GM23248 (cell line): ENCODE data around the gene FAM241A. TPM values are rescaled to one million over a fixed set of nuclear protein-coding genes. Genes with fewer than 3 reads are reported as not detected.
A peak's percentile ranks its signal among the peaks of the same experiment; 100 is the strongest.

ENCODE experiments used
- DNase-seq: peaks from one replicate; pipeline ENCODE4 v3.0.0-alpha.2; 2015
- H2AFZ ChIP-seq: fragments of 200-600 bp; sonication (generic); 2 replicates; pipeline ENCODE4 v1.6.1; 2016; ENCODE audit warnings: antibody characterized with exemption
- H3F3A ChIP-seq: fragments of 200-600 bp; sonication (generic); 2 replicates; pipeline ENCODE4 v1.6.1; 2016; ENCODE audit warnings: mild to moderate bottlenecking, antibody characterized with exemption, mixed run types; ENCODE audit not compliant: insufficient read depth
- H3K27ac ChIP-seq: fragments of 200-600 bp; sonication (generic); 2 replicates; pipeline ENCODE4 v1.5.1; 2016; ENCODE audit warnings: mild to moderate bottlenecking
- H3K27me3 ChIP-seq: fragments of 200-600 bp; sonication (generic); replicated peaks from 2 replicates; pipeline ENCODE4 v1.6.1; 2016; ENCODE audit warnings: mild to moderate bottlenecking; ENCODE audit not compliant: insufficient read depth
- H3K36me3 ChIP-seq: fragments of 200-600 bp; sonication (generic); 2 replicates; pipeline ENCODE4 v1.6.1; 2016; ENCODE audit warnings: low read depth, mild to moderate bottlenecking
- H3K4me1 ChIP-seq: fragments of 200-600 bp; sonication (generic); 2 replicates; pipeline ENCODE4 v1.6.1; 2016; ENCODE audit warnings: mild to moderate bottlenecking; ENCODE audit not compliant: insufficient read depth
- H3K4me2 ChIP-seq: fragments of 200-600 bp; sonication (generic); one replicate; pipeline ENCODE4 v1.6.1; 2016; ENCODE audit warnings: mild to moderate bottlenecking; ENCODE audit not compliant: unreplicated experiment
- H3K4me3 ChIP-seq: fragments of 200-600 bp; sonication (generic); 2 replicates; pipeline ENCODE4 v1.5.1; 2016; ENCODE audit warnings: mild to moderate bottlenecking
- H3K79me2 ChIP-seq: fragments of 200-600 bp; sonication (generic); 2 replicates; pipeline ENCODE4 v1.6.1; 2016; ENCODE audit warnings: mild to moderate bottlenecking; ENCODE audit not compliant: insufficient read depth
- H3K9ac ChIP-seq: fragments of 200-600 bp; sonication (generic); 2 replicates; pipeline ENCODE4 v1.6.1; 2016; ENCODE audit warnings: mild to moderate bottlenecking
- H3K9me2 ChIP-seq: fragments of 200-600 bp; sonication (generic); 2 replicates; pipeline ENCODE4 v1.6.1; 2016; ENCODE audit warnings: mixed run types, mild to moderate bottlenecking, moderate library complexity; ENCODE audit not compliant: insufficient read depth
- H3K9me3 ChIP-seq: fragments of 200-600 bp; sonication (generic); one replicate; pipeline ENCODE4 v1.6.1; 2017; ENCODE audit warnings: low read depth
- H4K20me1 ChIP-seq: fragments of 200-600 bp; sonication (generic); 2 replicates; pipeline ENCODE4 v1.6.0; 2016; ENCODE audit not compliant: insufficient read depth
- EZH2 ChIP-seq: fragments of 200-600 bp; sonication (generic); IDR thresholded peaks from 2 replicates; pipeline ENCODE4 v1.6.1; 2018; ENCODE audit warnings: antibody characterized with exemption, mild to moderate bottlenecking; ENCODE audit not compliant: insufficient read depth, poor library complexity, severe bottlenecking
- EZH2phosphoT487 ChIP-seq: fragments of 200-600 bp; sonication (generic); IDR thresholded peaks from 2 replicates; pipeline ENCODE4 v1.6.1; 2018; ENCODE audit warnings: antibody characterized with exemption, moderate library complexity, mild to moderate bottlenecking, low read depth; ENCODE audit not compliant: insufficient read depth
- WGBS, 2 experiments: methylation state at CpG; one replicate each; pipeline ENCODE4 v1.1.6; 2015 to 2017; ENCODE audit warnings: low lambda C conversion rate in 2 of 2, low coverage in 1 of 2; ENCODE audit errors: missing lambda C conversion rate in 2 of 2; 5-methylcytosine and 5-hydroxymethylcytosine counted together
- in situ Hi-C: fragments of 300-500 bp; cut with MboI; formaldehyde crosslinking; loops from 2 replicates; pipeline ENCODE4 v1.15.0; 2020
- polyA plus RNA-seq: library from polyadenylated mRNA; unstranded; fragments of >200 nt; fragmentation: Nextera tagmentation; extraction: Ambion mirVana; gene quantifications from 2 replicates; pipeline ENCODE4 v1.2.1, GENCODE V29; 2016
- total RNA-seq: library from RNA; depleted of rRNA; stranded (reverse); fragments of >200 nt; shearing (Covaris generic); gene quantifications from 2 replicates; pipeline ENCODE4 v1.2.3, GENCODE V29; 2014

FAM241A gene
- total and polyA plus RNA-seq, 2 experiments from 2014 or later = 5.2 to 6.2 TPM

DNA sequence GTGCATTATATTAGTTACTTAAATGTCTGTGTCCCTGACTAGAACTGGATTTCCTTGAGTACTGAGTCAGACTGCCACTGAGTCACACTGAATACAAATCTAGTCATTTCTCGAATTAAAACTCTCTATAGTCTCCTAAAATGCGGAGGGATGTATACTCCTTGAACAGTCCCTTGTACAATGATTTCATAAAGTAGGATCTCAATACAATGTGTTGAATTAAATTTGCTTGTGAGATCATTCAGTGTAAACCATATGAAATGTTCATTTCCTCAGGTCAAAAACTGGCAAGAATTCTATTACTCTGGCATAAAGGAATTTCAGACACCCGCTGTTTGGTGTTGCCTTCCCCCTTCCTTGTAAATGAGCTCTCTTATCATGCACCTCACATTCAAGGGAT, 17.5 kb upstream of the FAM241A start:
- Histone ChIP-seq H3K36me3 (no peaks in the 10 kb centered on the region), H3K4me3 (peak overlapping the region; percentile 32; the same call in 1 of the 2 replicates), H3K9me2 (no peaks in the 10 kb centered on the region), H3K79me2 (no peaks in the 10 kb centered on the region), H2AFZ (peak overlapping the region; percentile 67), H3K4me2 (peak overlapping the region; percentile 51), H4K20me1 (no peaks in the 10 kb centered on the region), H3F3A (peaks cover 15% of the 10 kb centered on the region; the same call in 1 of the 2 replicates), H3K27ac (peak overlapping the region; percentile 32), H3K4me1 (peaks cover 23% of the 10 kb centered on the region), H3K27me3 (no peaks in the 10 kb centered on the region), H3K9me3 (no peaks in the 10 kb centered on the region), H3K9ac (peak overlapping the region; percentile 34; the same call in 1 of the 2 replicates)
- DNase-seq = peak; percentile 77
- in situ Hi-C loops = no loop called here
- WGBS, 2 experiments = 57 to 63% methylated on average over 3 of the region's 3 CpGs
- no peak for TF ChIP-seq EZH2
- TF ChIP-seq EZH2phosphoT487 = no peak

DNA sequence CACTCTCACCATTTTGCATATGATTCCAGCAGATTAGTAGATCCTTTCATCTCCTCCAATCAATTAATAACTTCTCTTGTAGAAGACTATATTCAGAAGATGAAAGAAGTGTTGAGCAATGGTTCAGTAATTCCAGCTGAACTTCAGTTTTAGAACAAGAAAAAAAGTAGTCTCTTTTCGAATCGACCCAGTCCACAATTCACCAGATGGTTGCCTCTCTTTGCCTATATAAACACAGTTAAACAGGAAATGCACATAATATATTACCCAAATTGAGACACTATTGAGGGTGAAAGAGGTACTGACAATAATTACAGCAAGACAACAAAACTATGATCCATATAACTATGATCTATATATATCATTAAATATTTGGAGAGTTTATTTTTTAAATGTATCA, 16.8 kb upstream of the FAM241A start:
- no peaks in the 10 kb centered on the region for H3K9me2 ChIP-seq
- H3K36me3 ChIP-seq = no peaks in the 10 kb centered on the region
- H4K20me1 ChIP-seq = no peaks in the 10 kb centered on the region
- peaks cover 23% of the 10 kb centered on the region for H3K4me1 ChIP-seq
- no peak overlapping the region for H3K4me2 ChIP-seq
- 0 out of 2 replicates have a peak overlapping the region, but pooled peaks have one; percentile 11 for H2AFZ ChIP-seq
- WGBS, 2 experiments = 20 to 22% methylated on average over 2 of the region's 2 CpGs
- H3K9ac ChIP-seq = no peak overlapping the region
- in situ Hi-C loops = no loop called here
- H3K27me3 ChIP-seq = no peaks in the 10 kb centered on the region
- DNase-seq = no peak
- H3K79me2 ChIP-seq = no peaks in the 10 kb centered on the region
- H3K4me3 ChIP-seq = no peak overlapping the region
- peaks cover 15% of the 10 kb centered on the region; the same call in 1 of the 2 replicates for H3F3A ChIP-seq
- no peaks in the 10 kb centered on the region for H3K9me3 ChIP-seq
- no peak overlapping the region for H3K27ac ChIP-seq
- no peak for TF ChIP-seq EZH2phosphoT487
- no peak for TF ChIP-seq EZH2

DNA sequence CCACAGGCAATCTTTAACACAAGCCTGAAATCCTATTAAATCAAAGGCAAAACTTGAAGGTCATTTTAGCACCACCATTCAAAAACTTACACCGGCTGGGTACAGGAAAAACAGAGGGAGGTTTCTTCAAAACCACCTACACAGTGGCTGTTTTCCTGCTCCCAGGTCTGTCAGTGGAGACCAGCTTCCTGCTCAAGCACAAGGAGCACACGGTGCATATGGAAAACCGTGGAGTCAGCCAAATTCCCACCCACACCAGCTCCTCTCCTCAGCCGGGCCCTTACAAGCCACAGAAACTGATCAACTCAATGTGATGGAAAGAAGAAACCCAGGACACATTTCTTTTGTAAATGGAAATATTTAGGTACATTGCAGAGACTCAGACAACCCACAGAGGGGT, 14.3 kb upstream of the FAM241A start:
- H3K9ac ChIP-seq = no peak overlapping the region
- H3K9me3 ChIP-seq = no peaks in the 10 kb centered on the region
- peaks cover 15% of the 10 kb centered on the region; the same call in 1 of the 2 replicates for H3F3A ChIP-seq
- DNase-seq = peak; percentile 37
- no peaks in the 10 kb centered on the region for H4K20me1 ChIP-seq
- no peak overlapping the region for H3K27ac ChIP-seq
- no peak overlapping the region for H3K4me2 ChIP-seq
- WGBS, 2 experiments = 10 to 19% methylated on average over 4 of the region's 4 CpGs
- H3K4me3 ChIP-seq = no peak overlapping the region
- no peaks in the 10 kb centered on the region for H3K36me3 ChIP-seq
- peaks cover 23% of the 10 kb centered on the region for H3K4me1 ChIP-seq
- no peaks in the 10 kb centered on the region for H3K9me2 ChIP-seq
- no peak for TF ChIP-seq EZH2
- no peak for TF ChIP-seq EZH2phosphoT487
- H2AFZ ChIP-seq = peak overlapping the region; percentile 52
- no peaks in the 10 kb centered on the region for H3K27me3 ChIP-seq
- in situ Hi-C loops = no loop called here
- H3K79me2 ChIP-seq = no peaks in the 10 kb centered on the region

DNA sequence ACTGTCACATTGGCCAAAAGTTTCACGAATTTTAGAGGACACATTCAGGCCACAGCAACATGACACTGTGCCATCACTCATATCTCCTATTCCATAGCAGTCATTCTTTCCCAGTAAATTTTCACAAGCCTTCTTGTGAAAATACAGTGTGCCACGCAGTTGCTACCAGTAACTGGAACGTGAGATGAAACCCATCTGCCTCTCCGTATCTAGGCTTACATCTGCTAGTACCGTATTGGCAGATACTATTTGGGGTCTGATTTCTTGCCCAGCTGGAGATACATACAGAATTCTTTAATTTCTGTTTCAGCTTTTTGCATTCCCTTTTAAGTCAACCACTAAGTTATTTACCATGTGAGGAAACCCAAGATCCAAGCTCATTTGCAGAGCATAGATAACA, 8.7 kb upstream of the FAM241A start:
- in situ Hi-C loops = no loop called here
- Histone ChIP-seq H3K79me2 (no peaks in the 10 kb centered on the region), H3K9me2 (no peaks in the 10 kb centered on the region), H3K27ac (no peak overlapping the region), H3K9ac (no peak overlapping the region), H3K4me2 (no peak overlapping the region), H3K36me3 (no peaks in the 10 kb centered on the region), H3K9me3 (no peaks in the 10 kb centered on the region), H2AFZ (no peak overlapping the region), H4K20me1 (no peaks in the 10 kb centered on the region), H3K27me3 (no peaks in the 10 kb centered on the region), H3F3A (no peaks in the 10 kb centered on the region), H3K4me3 (no peak overlapping the region), H3K4me1 (no peaks in the 10 kb centered on the region)
- DNase-seq = no peak
- WGBS, 2 experiments = 80 to 81% methylated on average over 5 of the region's 5 CpGs
- TF ChIP-seq EZH2 (no peak), EZH2phosphoT487 (no peak)

DNA sequence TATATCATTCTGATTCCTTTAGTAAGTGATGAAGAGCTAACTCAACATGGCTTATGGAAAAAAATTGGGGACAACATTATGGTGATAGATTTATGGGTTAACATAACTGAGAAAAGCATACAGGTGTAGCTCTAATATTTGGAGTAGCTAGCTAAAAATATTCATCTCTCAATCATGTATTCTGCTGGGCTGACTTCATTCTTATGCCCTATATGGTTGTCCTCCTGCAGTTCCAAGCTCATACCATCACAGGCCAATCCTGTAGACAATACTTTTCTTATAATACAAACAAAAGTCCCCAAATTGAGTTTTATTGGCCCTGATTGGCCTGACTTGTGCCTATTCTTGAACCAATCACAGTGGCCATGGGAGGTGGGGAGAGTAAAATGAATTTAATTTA, 6.7 kb upstream of the FAM241A start:
- Histone ChIP-seq H3K4me3 (no peak overlapping the region), H3K36me3 (no peaks in the 10 kb centered on the region), H3K27me3 (no peaks in the 10 kb centered on the region), H3K9me2 (no peaks in the 10 kb centered on the region), H4K20me1 (no peaks in the 10 kb centered on the region), H3K9ac (no peak overlapping the region), H3K27ac (no peak overlapping the region), H2AFZ (no peak overlapping the region), H3K79me2 (no peaks in the 10 kb centered on the region), H3K4me2 (no peak overlapping the region), H3K9me3 (no peaks in the 10 kb centered on the region), H3K4me1 (no peaks in the 10 kb centered on the region), H3F3A (no peaks in the 10 kb centered on the region)
- DNase-seq = no peak
- TF ChIP-seq EZH2 (no peak), EZH2phosphoT487 (no peak)
- in situ Hi-C loops = no loop called here
